Activated T-helper 17 cell treated with anti-CD3 and anti-CD28 coated beads, Interleukin-2, amount 50 U/mL, for 72 hours (primary cell): Measurements from ENCODE around the gene HOXA9. TPM values are rescaled to one million over a fixed set of nuclear protein-coding genes. Genes with fewer than 3 reads are reported as not detected.

Source experiments
- ATAC-seq: fragments of 150-1000 bp; cut with Tn5 transposase; replicated peaks from 2 replicates; pipeline ENCODE4 v1.10.0; 2021; ENCODE audit warnings: mild to moderate bottlenecking, moderate library complexity
- H3K27ac Mint-ChIP-seq: one replicate; pipeline ENCODE4 v1.8.0; 2022; ENCODE audit warnings: mixed read lengths
- H3K27me3 Mint-ChIP-seq: one replicate; pipeline ENCODE4 v1.8.0; 2022; ENCODE audit warnings: mixed read lengths
- H3K36me3 Mint-ChIP-seq: one replicate; pipeline ENCODE4 v1.8.0; 2022; ENCODE audit warnings: low read depth, mild to moderate bottlenecking, mixed read lengths
- H3K4me1 Mint-ChIP-seq: one replicate; pipeline ENCODE4 v1.8.0; 2022; ENCODE audit warnings: mixed read lengths
- H3K4me3 Mint-ChIP-seq: one replicate; pipeline ENCODE4 v1.8.0; 2022; ENCODE audit warnings: mild to moderate bottlenecking, mixed read lengths
- H3K9me3 Mint-ChIP-seq: one replicate; pipeline ENCODE4 v1.8.0; 2022; ENCODE audit warnings: mixed read lengths
- total RNA-seq, 2 donors: library from RNA; stranded (reverse); gene quantifications; one replicate each; pipeline ENCODE4 v1.2.3, GENCODE V29; 2022

HOXA9 gene
- total RNA-seq, 2 donors from 2014 or later = not detected

DNA sequence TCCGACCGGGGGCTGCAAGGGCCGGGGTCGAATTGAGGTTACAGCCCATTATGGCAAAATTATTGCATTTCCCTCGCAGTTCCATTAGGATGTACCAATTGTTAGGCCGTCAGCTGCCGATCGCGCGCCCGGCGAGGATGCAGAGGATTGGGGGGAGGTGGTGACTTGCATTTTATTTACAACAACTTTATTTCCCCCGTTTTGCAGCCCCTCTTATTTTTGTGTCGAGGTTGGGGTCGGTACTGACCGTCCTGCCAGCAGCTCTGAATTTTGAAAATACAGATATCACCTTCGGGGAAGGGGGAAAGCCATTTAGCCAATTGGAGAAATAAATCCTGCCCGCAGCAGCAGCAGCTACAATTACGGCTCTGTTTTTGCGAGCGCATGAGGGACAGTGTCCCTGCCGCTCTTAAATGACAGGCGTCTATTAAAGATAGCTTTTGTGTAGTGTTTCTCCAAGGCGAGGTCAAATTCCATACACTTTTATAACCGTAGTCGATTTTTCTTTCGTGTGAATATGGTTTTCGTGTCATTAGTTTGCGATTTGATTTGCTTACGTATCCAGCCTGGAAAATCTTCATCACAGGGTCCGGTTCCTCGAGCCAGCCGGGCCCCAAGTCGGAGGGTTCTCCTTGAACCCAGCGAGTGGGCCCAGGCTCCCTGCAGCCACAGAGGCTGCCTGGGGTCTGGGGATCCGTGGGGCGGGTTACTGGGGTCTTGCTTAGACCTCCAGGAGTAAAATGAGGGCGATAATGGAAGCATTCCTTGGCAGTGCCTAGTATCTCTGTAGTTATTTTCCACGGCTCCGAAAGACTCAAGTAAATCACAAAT is 21.2 kb downstream of the HOXA9 start:
- Mint-ChIP-seq H3K4me1 (no peaks in the 10 kb centered on the region), H3K27ac (no peak overlapping the region), H3K4me3 (no peak overlapping the region), H3K9me3 (no peaks in the 10 kb centered on the region), H3K36me3 (no peaks in the 10 kb centered on the region), H3K27me3 (peaks cover 34% of the 10 kb centered on the region)
- ATAC-seq = no peak

- H3K27me3 Mint-ChIP-seq = peaks cover 31% of the 10 kb centered on the region
- no peak within 1 kb of the TSS for H3K4me3 Mint-ChIP-seq
- no peak within 1 kb of the TSS for H3K27ac Mint-ChIP-seq
- no peak for ATAC-seq
- no peaks in the 10 kb centered on the region for H3K36me3 Mint-ChIP-seq
- no peaks in the 10 kb centered on the region for H3K4me1 Mint-ChIP-seq
- H3K9me3 Mint-ChIP-seq = no peaks in the 10 kb centered on the region
These were observed 22.1 kb downstream of the HOXA9 start, which contains the start of gene HOXA5 for GRCh38 chr7:27143023-27143949. TSS of gene HOXA5 (minus strand) at chr7:27143681. CDS start at chr7:27143607, 74 bp downstream.

DNA sequence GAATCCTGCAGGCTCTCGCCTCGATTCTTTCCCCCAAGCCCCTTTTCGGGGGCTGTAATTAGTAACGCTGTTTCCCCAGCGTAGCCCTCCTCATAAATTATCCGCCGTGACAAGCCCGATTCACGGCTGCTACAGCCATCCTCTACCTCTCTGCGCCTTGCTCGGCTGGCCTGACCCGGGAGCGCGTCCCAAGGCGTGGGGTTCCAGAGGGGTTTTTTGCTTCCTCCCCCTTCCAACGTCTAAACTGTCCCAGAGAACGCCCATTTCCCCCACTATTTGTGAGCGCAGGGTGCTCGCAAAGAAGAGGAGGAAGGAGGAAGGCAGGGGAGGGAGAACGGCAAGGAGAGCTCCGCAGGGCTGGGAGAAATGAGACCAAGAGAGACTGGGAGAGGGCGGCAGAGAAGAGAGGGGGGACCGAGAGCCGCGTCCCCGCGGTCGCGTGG is 22.7 kb downstream of the HOXA9 start:
- no peak for ATAC-seq
- H3K4me3 Mint-ChIP-seq = no peak overlapping the region
- H3K4me1 Mint-ChIP-seq = no peaks in the 10 kb centered on the region
- H3K27me3 Mint-ChIP-seq = peaks cover 34% of the 10 kb centered on the region
- H3K9me3 Mint-ChIP-seq = no peaks in the 10 kb centered on the region
- no peaks in the 10 kb centered on the region for H3K36me3 Mint-ChIP-seq
- H3K27ac Mint-ChIP-seq = no peak overlapping the region

DNA sequence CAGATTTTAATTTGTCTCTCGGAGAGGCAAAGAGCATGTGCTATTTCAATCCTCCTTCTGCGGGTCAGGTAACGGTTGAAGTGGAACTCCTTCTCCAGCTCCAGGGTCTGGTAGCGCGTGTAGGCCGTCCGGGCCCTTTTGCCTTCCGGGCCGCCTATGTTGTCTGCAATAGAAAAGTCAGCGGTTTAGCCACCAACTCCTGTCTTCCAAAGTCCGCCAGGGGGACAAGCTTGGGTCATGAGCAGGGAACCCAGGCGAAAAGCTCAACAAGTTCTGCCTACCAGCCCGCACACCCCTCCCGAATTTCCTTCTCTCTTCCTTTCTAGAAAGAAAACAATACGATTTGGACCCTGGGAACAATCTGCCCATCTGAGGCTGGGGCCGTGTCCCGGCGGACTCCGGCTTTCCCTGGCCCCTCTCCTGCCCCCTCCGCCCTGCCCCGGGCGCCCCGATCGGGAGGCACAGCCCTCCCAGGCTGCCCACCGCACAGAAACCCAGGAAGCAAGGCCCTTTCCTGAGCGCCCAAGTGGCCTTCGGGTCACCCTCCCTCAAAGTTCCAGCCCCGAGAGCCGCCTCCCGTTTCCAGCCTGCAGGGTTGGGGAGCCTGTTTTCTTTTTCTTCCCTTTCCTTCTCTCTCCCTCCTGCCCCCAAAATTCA is 23.3 kb downstream of the HOXA9 start:
- peaks cover 36% of the 10 kb centered on the region for H3K27me3 Mint-ChIP-seq
- H3K9me3 Mint-ChIP-seq = no peaks in the 10 kb centered on the region
- no peaks in the 10 kb centered on the region for H3K4me1 Mint-ChIP-seq
- ATAC-seq = no peak
- no peak overlapping the region for H3K27ac Mint-ChIP-seq
- H3K36me3 Mint-ChIP-seq = no peaks in the 10 kb centered on the region
- no peak overlapping the region for H3K4me3 Mint-ChIP-seq

DNA sequence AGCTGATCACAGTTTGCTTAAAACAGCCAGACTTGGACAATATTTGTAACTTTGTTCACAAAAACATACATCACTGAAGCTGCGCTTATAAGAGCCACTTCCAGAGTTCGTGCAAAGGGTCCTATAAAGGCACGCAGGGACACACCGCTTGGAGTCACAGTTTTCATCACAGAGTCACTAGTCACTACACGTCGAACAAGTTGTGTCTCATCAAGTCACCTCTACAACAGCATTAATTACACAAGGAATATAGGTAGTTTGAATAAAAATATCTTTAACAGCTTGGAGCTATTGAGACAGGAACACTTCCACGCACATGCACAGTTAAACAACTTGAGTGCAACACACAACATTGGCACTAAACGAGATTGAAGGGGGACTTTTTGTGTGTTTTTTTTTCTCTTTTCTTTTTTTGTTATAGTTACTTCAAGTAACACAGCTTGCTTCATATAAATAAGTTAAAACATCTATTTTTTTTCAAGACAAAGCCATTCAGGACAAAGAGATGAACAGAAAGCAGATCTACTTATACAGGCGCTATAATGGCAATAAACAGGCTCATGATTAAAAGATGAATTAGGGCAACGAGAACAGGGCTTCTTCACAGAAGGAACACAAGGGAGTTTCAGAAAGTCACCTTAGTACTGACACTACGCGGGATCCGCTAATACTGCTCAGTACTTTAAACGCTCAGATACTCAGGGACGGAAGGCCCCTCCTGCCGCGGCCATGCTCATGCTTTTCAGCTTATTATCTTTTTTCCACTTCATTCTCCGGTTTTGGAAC is 24.0 kb downstream of the HOXA9 start:
- Mint-ChIP-seq H3K4me1 (no peaks in the 10 kb centered on the region), H3K9me3 (no peaks in the 10 kb centered on the region), H3K36me3 (no peaks in the 10 kb centered on the region), H3K27ac (no peak overlapping the region), H3K27me3 (peaks cover 31% of the 10 kb centered on the region), H3K4me3 (no peak overlapping the region)
- ATAC-seq = no peak

GRCh38 chr7:27140126-27140857 is 25.0 kb downstream of the HOXA9 start:
- no peak for ATAC-seq
- H3K4me3 Mint-ChIP-seq = no peak overlapping the region
- no peaks in the 10 kb centered on the region for H3K36me3 Mint-ChIP-seq
- H3K4me1 Mint-ChIP-seq = no peaks in the 10 kb centered on the region
- no peak overlapping the region for H3K27ac Mint-ChIP-seq
- H3K9me3 Mint-ChIP-seq = no peaks in the 10 kb centered on the region
- H3K27me3 Mint-ChIP-seq = peaks cover 33% of the 10 kb centered on the region

DNA sequence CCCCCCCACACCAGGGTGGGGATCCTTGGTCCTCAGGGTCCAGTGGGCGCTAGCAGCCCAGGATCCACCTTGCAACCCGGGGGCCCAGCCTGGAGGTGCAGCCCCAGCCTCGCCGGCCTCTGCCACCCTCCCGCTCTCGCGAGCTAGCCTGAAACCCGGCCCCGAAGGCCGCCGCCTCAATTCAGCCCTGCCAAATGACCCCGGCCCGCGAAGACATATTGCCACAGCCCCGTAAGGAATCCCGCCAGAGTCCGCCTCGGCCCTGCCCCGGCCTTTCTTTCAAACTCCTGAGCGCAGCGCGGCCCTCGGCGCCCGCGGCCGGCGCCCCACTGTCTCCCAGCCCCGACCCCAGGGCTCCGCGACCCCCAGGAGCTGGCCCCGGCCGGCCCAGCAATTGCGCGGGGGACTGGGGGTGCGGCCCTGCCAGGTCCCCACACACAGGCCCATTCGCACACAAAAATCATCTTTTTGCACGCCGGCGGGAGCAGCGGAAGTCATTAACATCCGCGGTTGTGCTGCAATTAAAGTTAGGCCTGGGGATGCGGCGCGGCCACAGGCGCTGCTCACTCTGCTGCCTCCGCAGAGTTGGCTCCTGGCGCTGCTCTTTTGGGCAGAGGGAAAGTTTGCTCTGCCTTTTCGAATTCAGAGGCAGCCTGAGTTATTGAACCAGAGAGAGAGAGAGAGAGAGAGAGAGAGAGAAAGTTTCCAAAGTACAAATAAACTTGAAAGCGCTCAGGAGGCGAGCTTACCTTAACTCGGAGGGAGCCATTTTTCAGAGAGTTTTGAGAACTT is 25.8 kb downstream of the HOXA9 start:
- ATAC-seq = no peak
- peaks cover 33% of the 10 kb centered on the region for H3K27me3 Mint-ChIP-seq
- H3K36me3 Mint-ChIP-seq = no peaks in the 10 kb centered on the region
- no peak overlapping the region for H3K4me3 Mint-ChIP-seq
- H3K27ac Mint-ChIP-seq = no peak overlapping the region
- no peaks in the 10 kb centered on the region for H3K9me3 Mint-ChIP-seq
- peaks cover 3% of the 10 kb centered on the region for H3K4me1 Mint-ChIP-seq

GRCh38 chr7:27138985-27139333 is 26.4 kb downstream of the HOXA9 start:
- H3K4me3 Mint-ChIP-seq = no peak overlapping the region
- ATAC-seq = no peak
- H3K9me3 Mint-ChIP-seq = no peaks in the 10 kb centered on the region
- H3K27ac Mint-ChIP-seq = no peak overlapping the region
- H3K36me3 Mint-ChIP-seq = no peaks in the 10 kb centered on the region
- peaks cover 9% of the 10 kb centered on the region for H3K4me1 Mint-ChIP-seq
- peaks cover 33% of the 10 kb centered on the region for H3K27me3 Mint-ChIP-seq

GRCh38 chr7:27138472-27138871 is 26.9 kb downstream of the HOXA9 start:
- Mint-ChIP-seq H3K27ac (no peak overlapping the region), H3K4me1 (peaks cover 11% of the 10 kb centered on the region), H3K4me3 (no peak overlapping the region), H3K9me3 (no peaks in the 10 kb centered on the region), H3K27me3 (peaks cover 36% of the 10 kb centered on the region), H3K36me3 (no peaks in the 10 kb centered on the region)
- ATAC-seq = no peak

DNA sequence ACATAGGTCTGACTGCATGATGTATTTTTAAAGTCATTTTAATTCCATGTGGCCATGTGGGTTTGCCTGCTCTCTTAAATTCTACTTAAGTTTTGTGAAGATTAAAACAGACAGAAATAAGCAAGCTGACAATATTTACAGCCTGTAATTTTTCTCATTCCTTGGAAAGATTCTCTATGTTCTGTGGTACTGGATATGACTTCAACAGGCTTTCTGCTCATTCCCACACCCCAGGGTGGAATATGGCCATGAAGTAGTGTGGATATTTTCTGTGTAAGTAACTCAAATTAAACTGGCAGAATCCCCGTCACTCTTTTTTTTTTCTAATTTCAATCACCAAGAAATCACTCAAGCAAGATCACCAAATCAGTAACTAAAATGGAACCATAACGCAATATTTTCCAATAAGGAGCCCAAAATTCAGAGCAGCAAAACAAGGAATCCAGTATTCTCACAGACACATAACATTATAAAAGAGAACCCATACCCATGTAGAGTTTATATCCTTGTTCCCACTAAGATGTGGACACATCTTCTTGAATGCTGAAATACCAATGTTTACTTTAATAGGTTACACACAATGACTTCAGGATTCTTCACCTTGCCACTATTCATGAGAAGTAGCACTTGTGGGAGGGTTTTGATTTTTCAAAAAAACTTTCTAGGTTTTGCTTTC is 27.6 kb downstream of the HOXA9 start:
- Mint-ChIP-seq H3K9me3 (no peaks in the 10 kb centered on the region), H3K27ac (no peak overlapping the region), H3K36me3 (no peaks in the 10 kb centered on the region), H3K27me3 (peaks cover 41% of the 10 kb centered on the region), H3K4me3 (no peak overlapping the region), H3K4me1 (peaks cover 11% of the 10 kb centered on the region)
- no peak for ATAC-seq

GRCh38 chr7:27134392-27134791 is 30.9 kb downstream of the HOXA9 start:
- Mint-ChIP-seq H3K36me3 (no peaks in the 10 kb centered on the region), H3K4me1 (peaks cover 11% of the 10 kb centered on the region), H3K4me3 (no peak overlapping the region), H3K27ac (peak overlapping the region; percentile 26), H3K27me3 (peaks cover 43% of the 10 kb centered on the region), H3K9me3 (no peaks in the 10 kb centered on the region)
- peak; percentile 79 for ATAC-seq

DNA sequence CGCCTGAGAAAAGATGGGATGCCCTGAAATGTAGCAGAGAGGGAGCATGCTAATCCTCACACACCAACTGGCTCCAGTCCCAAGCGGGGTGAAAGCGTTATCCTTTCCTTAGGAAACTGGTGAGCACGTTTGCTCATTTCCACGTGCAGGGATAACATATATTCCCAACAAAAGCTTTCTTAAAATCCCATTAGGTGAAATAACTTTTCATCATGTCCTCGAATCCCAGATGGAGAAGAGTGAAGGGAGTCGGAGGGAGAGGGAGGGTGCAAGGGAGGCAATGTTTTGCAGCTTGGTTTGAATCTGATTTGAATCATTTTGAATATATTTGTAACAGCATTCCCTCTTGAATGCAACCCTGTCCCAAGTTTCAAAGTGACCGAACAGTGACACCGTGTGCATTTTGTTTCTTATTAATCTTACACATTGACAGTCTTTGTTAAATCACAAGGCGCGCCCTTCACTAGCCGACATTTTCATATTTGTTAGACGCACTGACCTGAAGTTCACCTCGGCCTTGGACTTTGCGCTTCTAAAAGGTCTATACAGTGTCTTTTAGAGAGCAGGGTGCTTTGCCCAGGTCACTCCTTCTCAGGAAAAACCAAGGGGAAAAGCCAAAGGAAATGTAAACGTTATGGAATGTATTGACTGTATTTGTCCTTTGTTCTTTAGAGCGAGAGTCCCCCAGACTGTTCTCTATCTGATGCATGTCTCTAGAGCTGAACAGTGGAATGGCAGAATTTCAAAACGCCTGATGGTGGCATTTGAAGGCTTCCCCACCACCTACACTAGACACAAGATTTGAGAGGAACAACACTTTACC is 31.7 kb downstream of the HOXA9 start:
- Mint-ChIP-seq H3K9me3 (no peaks in the 10 kb centered on the region), H3K4me3 (no peak overlapping the region), H3K27me3 (peaks cover 51% of the 10 kb centered on the region), H3K36me3 (no peaks in the 10 kb centered on the region), H3K4me1 (peaks cover 11% of the 10 kb centered on the region), H3K27ac (peak overlapping the region; percentile 26)
- ATAC-seq = no peak
